HS-5 (cell line): ENCODE measurements around the gene KCNMA1.

Experiments used
- DNase-seq: peaks from one replicate; pipeline ENCODE4 v3.0.0-alpha.2; 2012; ENCODE audit warnings: low read depth

The KCNMA1 gene

GRCh38 chr10:76939933-76940468, 697.6 kb downstream of the KCNMA1 start:
- DNase-seq: no peak

DNA sequence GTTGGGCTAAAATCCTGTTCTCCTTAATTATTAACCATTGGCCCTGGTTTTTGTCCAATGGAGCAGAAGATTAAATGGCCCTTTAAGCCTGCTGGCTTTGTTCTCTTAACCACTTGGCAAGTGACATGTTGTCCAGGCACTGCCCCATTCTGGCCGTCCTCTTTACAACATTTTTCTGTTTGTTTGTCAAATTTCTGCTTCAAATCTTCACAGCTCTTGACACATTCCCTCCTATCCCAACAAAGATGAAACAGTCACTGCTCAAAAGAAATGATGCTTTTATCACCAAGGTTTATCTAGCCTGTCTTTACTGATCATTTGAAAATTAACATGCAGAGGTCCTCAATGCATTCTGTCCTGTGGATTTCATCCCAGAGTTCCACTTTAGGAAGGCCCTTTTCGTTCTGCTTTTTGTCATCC, 700.4 kb downstream of the KCNMA1 start:
- no peak for DNase-seq

GRCh38 chr10:76935941-76936613, 701.5 kb downstream of the KCNMA1 start:
- no peak for DNase-seq

DNA sequence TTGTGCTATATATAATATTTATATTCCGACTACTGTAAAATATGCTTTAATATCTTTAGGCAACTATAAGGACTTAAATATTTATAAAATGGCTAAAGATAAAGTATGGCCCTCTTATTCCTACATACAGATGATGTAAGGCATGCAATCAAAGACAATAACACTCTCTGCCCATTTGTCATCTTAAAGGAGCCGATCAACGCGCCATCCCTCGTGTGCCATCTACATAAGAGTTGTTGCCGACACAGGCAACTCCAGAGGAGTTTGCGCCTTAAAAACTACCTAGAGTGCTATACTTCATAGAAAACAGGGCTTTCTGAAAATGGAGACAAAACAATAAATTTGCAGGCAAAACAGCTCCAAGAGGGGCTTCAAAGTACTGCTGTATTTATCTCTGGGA, 709.0 kb downstream of the KCNMA1 start:
- no peak for DNase-seq

- DNase-seq: no peak
Observed at GRCh38 chr10:76925636-76926405, 711.8 kb downstream of the KCNMA1 start.

GRCh38 chr10:76922666-76923065, 714.9 kb downstream of the KCNMA1 start:
- DNase-seq: no peak

GRCh38 chr10:76921383-76922010, 716.1 kb downstream of the KCNMA1 start:
- no peak for DNase-seq

- no peak for DNase-seq
Observed at GRCh38 chr10:76920581-76920980, 717.0 kb downstream of the KCNMA1 start.

- DNase-seq: no peak
Observed at GRCh38 chr10:76918106-76918505, 719.5 kb downstream of the KCNMA1 start.

GRCh38 chr10:76917071-76917470, 720.5 kb downstream of the KCNMA1 start:
- DNase-seq: no peak

- no peak for DNase-seq
Observed at GRCh38 chr10:76916536-76916935, 721.1 kb downstream of the KCNMA1 start.

DNA sequence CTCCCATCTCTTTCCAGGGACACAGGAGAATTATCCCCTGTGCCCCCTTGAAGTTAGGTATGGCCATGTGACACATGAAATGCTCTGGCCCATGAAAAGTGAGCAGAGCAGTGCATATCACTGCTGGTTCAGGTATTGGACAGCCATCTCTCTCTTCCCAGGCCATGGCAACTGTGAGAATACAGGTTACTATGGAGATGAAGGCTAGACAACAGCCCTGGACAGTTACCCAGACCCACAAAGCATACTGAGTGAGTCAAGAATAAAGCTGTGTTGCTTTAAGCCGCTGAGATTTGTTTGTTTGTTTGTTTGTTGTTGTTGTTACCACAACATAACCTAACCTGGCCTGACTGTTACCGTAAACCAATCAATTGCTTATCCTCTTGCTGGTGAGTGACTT, 722.3 kb downstream of the KCNMA1 start:
- DNase-seq: no peak

DNA sequence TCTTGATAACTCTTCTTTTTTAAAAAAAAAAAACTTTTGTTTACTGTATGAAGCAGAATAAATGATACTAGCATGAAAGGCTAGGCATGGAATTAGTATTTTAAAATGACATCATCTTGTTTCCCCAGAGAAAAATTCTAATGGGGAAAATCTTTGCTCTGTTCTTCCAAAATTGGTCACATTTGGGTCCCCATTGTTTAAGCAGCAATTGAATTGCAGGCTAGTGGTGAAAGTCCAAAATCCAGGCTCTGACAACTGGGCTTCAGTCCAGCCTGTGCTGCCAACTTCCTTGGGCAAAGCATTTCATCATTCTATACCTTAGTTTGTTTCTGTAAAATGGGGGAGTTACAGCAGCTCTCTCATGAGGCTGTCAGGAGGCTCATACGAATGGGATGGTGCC, 726.4 kb downstream of the KCNMA1 start:
- DNase-seq: no peak

GRCh38 chr10:76910184-76910962, 727.2 kb downstream of the KCNMA1 start:
- DNase-seq: no peak

DNA sequence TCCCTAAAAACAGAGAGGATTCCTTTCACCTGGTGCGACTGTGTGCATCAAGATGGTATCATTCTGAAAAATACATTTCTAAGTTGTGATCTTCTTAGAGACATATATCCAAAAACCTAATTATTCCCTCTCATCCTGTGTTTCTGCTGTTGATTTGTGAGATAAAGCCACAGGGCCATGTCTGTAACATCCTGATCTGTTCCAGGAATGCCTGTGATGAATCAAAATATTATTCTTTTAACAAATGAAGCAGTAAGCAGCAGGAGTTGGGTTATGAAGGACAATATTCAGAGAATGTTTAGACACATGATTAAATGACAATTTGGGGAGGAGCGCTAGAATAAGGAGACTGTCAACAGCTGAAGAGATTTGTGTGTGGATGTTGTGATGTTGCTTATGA, 731.4 kb downstream of the KCNMA1 start:
- DNase-seq: no peak

GRCh38 chr10:76905251-76905650, 732.4 kb downstream of the KCNMA1 start:
- no peak for DNase-seq

DNA sequence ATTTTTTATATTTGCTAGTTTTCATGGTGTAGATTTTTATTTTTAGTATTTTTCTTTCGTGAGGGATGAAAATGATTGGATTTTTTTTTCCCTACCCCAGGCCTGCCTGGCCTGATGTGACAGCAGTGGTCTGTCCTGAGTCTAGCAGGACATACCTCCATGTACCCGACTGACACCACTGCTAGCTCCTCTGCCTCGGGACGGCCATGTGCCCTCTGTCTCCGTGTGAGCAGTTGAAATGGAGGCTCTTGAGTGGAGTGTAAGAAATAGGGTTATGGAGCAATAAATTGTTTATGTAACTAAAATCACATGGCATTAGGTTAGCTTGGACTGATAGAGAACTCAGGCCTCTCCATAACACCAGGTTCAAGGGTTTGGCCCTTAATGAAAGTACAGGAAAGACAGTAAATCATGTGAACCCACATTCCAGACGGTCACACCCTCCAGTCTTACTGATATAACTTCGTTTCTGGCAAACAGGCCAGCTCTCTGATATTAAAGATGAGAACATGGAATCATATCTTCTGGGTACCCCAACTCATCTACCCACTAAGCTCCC, 734.1 kb downstream of the KCNMA1 start:
- no peak for DNase-seq

DNA sequence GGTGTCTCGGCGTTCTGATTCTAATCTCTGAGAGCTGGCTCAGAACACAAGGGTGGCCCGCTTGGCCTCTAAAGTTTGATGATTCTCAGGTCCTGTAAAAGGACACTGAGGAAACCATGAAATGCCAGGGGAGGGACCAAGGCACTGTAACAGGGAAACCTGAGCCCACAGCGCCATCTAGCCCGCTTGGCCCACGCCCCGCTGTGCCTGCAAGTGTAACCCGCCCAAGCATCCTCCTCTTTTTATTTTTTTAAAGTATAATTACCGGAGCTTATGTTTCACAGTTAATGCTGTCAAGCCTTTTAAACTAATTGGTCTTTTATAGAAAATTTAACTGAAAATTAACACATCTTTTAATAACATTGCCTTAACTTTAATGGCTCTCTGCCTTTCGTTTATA, 734.7 kb downstream of the KCNMA1 start:
- DNase-seq: no peak

DNA sequence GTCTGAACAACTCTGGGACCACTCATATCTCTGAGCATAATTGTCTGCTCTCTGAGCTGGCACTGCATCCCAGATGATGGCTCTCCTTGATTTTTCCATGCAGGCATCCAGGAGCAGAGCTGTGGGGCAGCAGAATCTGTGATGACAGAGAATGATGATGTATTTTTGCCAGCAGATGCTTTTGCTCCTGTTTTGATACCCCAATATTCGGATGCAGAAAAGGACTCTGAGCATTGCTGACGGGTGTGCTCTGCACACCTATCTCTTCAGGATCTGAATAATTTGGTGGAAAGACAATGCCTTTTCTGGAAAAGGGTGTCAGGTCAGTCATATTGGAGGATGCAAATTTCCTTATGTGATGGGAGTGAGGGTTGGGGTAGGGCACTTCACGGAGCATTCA, 735.9 kb downstream of the KCNMA1 start:
- DNase-seq: no peak

GRCh38 chr10:76899490-76899889, 738.1 kb downstream of the KCNMA1 start:
- peak; percentile 14 for DNase-seq

GRCh38 chr10:76892766-76893479, 744.7 kb downstream of the KCNMA1 start:
- no peak for DNase-seq
